HepG2 (cell line): ENCODE results near the gene KRT34. TPM values are rescaled to one million over a fixed set of nuclear protein-coding genes. Genes with fewer than 3 reads are reported as not detected.

Source experiments
- ATF4 ChIP-seq, 2 experiments: fragments of 450-650 bp in 1 of 2; sonication (generic) in 1 of 2; formaldehyde crosslinking; IDR thresholded peaks; 2 replicates each; pipeline versions ENCODE4 v1.5.0 to v1.8.0; 2020 to 2022; ENCODE audit warnings: mild to moderate bottlenecking in 1 of 2, missing genetic modification reagents in 1 of 2
- BCL3 ChIP-seq: sonication (generic); formaldehyde crosslinking; IDR thresholded peaks from 2 replicates; pipeline ENCODE4 v1.5.1; 2020; ENCODE audit warnings: mild to moderate bottlenecking, missing genetic modification reagents, moderate library complexity
- EZH2 ChIP-seq: conservative IDR thresholded peaks from 2 replicates; pipeline ENCODE4 v1.6.1; 2012; ENCODE audit warnings: mild to moderate bottlenecking, low read depth, low read length, moderate library complexity
- KIAA2018 ChIP-seq: sonication (generic); formaldehyde crosslinking; IDR thresholded peaks from 2 replicates; pipeline ENCODE4 v1.5.0; 2020; ENCODE audit warnings: mild to moderate bottlenecking, missing genetic modification reagents, borderline replicate concordance
- MAFF ChIP-seq: IDR thresholded peaks from 2 replicates; pipeline ENCODE4 v1.6.1; 2011; ENCODE audit warnings: low read depth, low read length, improper control_type of control experiment
- MXD1 ChIP-seq: sonication (generic); formaldehyde crosslinking; IDR thresholded peaks from 2 replicates; pipeline ENCODE4 v1.4.0; 2020; ENCODE audit warnings: mild to moderate bottlenecking, missing genetic modification reagents
- SRSF4 ChIP-seq: fragments of 200-400 bp; formaldehyde crosslinking; IDR thresholded peaks from one replicate; pipeline ENCODE4 v1.6.1; 2018; ENCODE audit warnings: mild to moderate bottlenecking, low read depth, low read length, moderate library complexity; ENCODE audit not compliant: poor library complexity, severe bottlenecking
- TEF ChIP-seq: sonication (generic); formaldehyde crosslinking; IDR thresholded peaks from 2 replicates; pipeline ENCODE4 v1.5.0; 2020; ENCODE audit warnings: missing genetic modification reagents
- THAP11 ChIP-seq: IDR thresholded peaks from 2 replicates; pipeline ENCODE4 v1.6.1; 2016; ENCODE audit warnings: missing biosample characterization, missing genetic modification reagents
- ZNF280B ChIP-seq: sonication (generic); formaldehyde crosslinking; IDR thresholded peaks from 2 replicates; pipeline ENCODE4 v1.5.0; 2020; ENCODE audit warnings: missing genetic modification reagents, mild to moderate bottlenecking, borderline replicate concordance
- ZNF281 ChIP-seq: sonication (generic); formaldehyde crosslinking; IDR thresholded peaks from 2 replicates; pipeline ENCODE4 v1.4.0; 2020; ENCODE audit warnings: missing genetic modification reagents, borderline replicate concordance
- polyA plus RNA-seq, 8 experiments: library from polyadenylated mRNA; depleted of rRNA in 3 of 8; stranded (reverse) in 7 of 8; unstranded in 1 of 8; fragments of >200 nt; fragmentation: Illumina TruSeq in 4 of 8; extraction: Trizol in 4 of 8; gene quantifications; 2 replicates each; pipeline versions ENCODE4 v1.2.1 to v1.2.3, GENCODE V29; 2011 to 2016; ENCODE audit warnings: low read depth in 4 of 8, missing spikeins in 1 of 8, mixed read lengths in 1 of 8; ENCODE audit not compliant: insufficient read depth in 1 of 8
- total RNA-seq, 5 experiments: library from RNA; depleted of rRNA; stranded (reverse); fragments of >200 nt; fragmentation: Illumina TruSeq; extraction: Trizol; gene quantifications; 2 replicates each; pipeline ENCODE4 v1.2.3, GENCODE V29; 2016; ENCODE audit warnings: low read depth in 1 of 5

KRT34 gene
- total and polyA plus RNA-seq, 2 of the 13 experiments (the other 11 are each of a cell fraction or from before 2014, with no cell fraction given): not detected

GRCh38 chr17:41329279-41329948, 52.7 kb downstream of the KRT34 start (continued):
- no peak for TF ChIP-seq KIAA2018 (CRISPR knock-in tag)
- no peak for TF ChIP-seq BCL3 (CRISPR knock-in tag)
- no peak for TF ChIP-seq THAP11 (CRISPR knock-in tag)
- no peak for TF ChIP-seq MAFF
- TF ChIP-seq TEF (CRISPR knock-in tag): no peak
- no peak for TF ChIP-seq ATF4 (CRISPR knock-in tag; IDR thresholded peaks at IDR 0.05)
- TF ChIP-seq MXD1 (CRISPR knock-in tag): peak; percentile 31; the same call in 1 of the 2 replicates
- no peak for TF ChIP-seq EZH2
- no peak for TF ChIP-seq ZNF281 (CRISPR knock-in tag)
- peak; percentile 53; the same call in 1 of the 2 replicates for TF ChIP-seq ZNF280B (CRISPR knock-in tag)
- TF ChIP-seq SRSF4: no peak
